OCI-LY1 (cell line): Measurements from ENCODE around the gene GDF15.

Experiments used
- EZH2 ChIP-seq: fragments of 200-600 bp; sonication (generic), shearing (Covaris generic); IDR thresholded peaks from 2 replicates; pipeline ENCODE4 v1.8.0; 2017; ENCODE audit warnings: borderline replicate concordance, mixed run types, mild to moderate bottlenecking, antibody characterized with exemption, low read length, moderate library complexity, mixed read lengths
- TF ChIP-seq, protein P1 (sequence below): fragments of 200-600 bp; sonication (generic), shearing (Covaris generic); IDR thresholded peaks from 2 replicates; pipeline ENCODE4 v1.5.1; 2017; ENCODE audit warnings: mild to moderate bottlenecking, antibody characterized with exemption, low read length, moderate library complexity, mixed read lengths

DNA sequence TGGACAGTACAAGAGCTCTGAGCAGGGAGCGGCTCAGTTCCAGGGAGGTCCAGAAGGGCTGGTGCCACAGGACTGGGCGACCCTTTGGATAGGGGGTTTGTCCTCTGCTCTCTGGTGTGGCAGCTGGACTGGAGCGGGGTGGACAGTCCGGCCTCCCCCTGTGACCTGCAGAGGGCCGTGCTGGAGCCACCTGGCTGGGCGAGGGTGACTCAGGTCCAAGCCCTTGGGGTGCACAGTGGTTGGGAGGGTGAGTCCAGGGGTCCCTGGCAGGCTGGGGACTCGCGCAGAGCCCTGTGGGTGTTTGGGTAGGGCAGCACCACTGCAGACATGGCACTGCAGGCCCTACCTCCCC is 40.4 kb downstream of the GDF15 start:
- TF ChIP-seq, protein P1, sequence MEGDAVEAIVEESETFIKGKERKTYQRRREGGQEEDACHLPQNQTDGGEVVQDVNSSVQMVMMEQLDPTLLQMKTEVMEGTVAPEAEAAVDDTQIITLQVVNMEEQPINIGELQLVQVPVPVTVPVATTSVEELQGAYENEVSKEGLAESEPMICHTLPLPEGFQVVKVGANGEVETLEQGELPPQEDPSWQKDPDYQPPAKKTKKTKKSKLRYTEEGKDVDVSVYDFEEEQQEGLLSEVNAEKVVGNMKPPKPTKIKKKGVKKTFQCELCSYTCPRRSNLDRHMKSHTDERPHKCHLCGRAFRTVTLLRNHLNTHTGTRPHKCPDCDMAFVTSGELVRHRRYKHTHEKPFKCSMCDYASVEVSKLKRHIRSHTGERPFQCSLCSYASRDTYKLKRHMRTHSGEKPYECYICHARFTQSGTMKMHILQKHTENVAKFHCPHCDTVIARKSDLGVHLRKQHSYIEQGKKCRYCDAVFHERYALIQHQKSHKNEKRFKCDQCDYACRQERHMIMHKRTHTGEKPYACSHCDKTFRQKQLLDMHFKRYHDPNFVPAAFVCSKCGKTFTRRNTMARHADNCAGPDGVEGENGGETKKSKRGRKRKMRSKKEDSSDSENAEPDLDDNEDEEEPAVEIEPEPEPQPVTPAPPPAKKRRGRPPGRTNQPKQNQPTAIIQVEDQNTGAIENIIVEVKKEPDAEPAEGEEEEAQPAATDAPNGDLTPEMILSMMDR: no peak
- no peak for TF ChIP-seq EZH2
